ENCODE measurements around the gene SYNDIG1.

- TF ChIP-seq CTCF (IDR thresholded peaks at IDR 0.05 in 4 of 5, conservative IDR thresholded peaks at IDR 0.05 in 1 of 5), result no peak
- TF ChIP-seq POLR2A (IDR thresholded peaks at IDR 0.05), result no peak
Observed at GRCh38 chr20:24607402-24607801, 138.0 kb downstream of the SYNDIG1 start.

Data from gastrocnemius medialis (tissue), 4 donors.